DMS153 (cell line): Measurements from ENCODE around the gene TNFSF18.

Experiments used
- DNase-seq: peaks from one replicate; lab custom pipeline; 2025; lab: John Stamatoyannopoulos, UW

The TNFSF18 gene

DNA sequence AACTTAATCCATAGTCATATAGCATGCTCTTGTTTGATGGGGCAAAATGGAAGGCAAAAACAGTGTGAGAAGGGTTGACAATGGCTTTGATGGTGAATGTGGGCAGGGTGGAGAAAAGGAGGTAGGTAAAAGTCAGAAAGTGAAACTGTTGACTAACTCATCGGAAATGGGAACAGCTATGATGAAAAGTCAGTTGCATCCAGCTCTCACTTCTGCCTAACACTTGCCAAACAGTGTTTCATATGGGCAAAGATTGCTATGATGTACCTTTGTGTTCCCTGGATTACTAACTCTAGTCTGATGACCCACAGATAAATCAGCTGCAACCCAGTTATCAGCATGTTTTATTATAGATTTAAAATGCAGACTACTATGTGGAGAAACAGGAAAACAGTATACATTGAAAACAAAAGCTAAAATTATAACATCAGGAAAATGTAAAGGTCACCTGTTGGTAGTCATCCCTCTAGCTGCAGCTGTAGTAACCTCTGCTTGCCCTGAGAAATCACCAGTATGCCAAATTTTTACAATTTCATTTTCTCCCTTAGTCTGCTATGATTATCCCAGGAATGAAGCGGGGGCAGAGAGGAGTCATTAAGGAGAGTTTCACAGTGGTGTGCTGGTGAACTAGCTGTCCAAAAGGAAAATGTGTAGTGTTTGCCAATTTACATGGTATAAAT, 11.7 kb downstream of the TNFSF18 start:
- no peak for DNase-seq

DNA sequence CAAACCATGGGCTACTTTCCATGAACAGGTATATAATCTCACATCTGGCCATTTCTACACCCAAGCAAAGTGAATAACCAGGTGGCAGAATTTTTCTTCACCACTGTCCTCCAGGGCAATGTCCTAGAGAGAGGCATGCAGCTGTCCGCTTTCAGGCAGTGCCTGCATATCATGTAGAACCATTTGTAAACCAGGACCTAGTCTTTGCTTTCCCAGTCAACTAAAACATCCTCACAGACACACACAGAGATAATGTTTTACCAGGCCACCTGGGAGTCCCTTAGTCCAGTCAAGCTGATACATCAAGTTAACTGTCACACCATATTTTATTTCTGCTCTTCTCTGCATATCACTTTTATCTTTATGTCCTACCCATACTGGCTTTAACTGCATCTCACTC, 26.2 kb downstream of the TNFSF18 start:
- no peak for DNase-seq

DNA sequence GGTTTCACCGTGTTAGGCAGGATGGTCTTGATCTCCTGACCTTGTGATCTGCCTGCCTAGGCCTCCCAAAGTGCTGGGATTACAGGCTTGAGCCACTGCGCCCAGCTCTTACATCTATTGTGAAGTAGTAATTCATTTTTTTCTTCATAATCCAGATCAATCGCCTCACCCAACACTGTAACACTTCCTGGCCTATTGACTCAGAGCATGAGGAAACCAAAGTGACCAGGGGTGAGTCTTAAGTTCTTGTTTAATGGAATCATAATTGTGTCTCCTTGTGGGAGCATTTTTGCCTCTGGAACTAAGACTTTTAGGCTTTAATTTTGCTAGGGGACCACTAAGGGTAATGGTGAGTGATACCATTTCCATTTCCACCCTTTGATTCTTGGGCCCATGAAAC, 27.4 kb downstream of the TNFSF18 start:
- no peak for DNase-seq

DNA sequence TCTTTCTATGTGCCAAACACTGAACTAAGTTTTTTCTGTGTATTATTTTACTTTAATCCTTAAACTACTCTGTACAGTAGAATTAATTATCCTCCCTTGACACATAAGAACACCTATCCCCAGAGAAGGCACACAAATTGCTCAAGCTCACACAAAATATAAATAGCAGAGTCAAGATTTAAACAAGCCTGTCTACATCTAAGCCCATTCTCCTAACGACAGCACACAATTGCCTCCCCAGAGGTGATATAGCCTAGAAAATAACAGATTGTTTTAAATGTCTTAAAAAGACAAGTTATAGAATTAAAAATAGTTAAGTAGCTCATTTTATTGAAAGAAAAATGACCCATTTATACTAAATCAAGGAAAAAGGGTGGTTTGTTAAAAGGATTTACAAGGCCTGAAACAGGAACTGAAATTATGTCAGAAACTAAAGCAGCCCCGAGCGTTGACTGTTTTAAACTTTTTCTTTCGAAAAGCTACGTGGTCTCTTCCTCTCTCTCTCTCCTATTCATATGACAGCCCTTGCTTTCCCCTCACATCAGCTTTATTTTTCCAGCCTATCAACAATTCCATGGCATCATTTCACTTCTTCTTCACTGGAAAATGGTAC, 30.5 kb downstream of the TNFSF18 start:
- DNase-seq = no peak

DNA sequence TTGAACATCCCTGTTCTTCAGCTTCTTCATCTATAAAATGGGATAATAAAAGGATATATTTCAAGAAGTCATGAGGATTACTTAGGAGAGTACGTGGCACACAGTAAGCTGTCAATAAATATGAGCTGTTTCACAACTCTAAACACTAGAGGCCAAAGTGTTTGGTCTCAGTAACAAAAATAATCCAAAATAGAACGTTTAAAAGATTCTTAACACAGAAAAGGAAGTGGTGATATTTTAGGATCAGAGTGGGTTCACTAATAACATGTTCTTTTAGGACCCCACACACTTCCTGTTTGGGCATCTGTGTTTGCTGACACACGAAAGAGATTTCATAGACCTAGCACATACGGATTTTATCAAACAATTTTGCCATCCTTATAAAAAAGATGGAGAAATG, 32.9 kb downstream of the TNFSF18 start:
- no peak for DNase-seq

DNA sequence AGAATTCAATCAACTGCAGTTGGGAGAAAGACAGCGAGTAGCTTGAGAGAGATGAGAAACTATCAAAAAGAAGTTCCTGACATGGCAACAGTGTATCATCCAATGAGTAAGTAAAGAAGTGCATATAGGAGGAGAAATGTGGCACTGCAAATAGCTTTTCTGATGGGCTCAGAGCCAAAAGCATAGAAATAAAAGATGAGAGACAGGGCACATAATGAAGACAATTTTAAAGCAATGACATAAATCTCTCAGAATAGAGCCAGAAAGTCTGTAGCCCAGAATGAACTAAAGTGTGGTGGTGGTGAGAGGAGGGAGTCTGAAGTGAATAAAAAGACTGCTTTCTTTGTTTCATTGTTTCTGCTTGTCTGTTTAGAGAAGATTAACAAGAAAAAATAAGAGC, 34.3 kb downstream of the TNFSF18 start:
- no peak for DNase-seq

DNA sequence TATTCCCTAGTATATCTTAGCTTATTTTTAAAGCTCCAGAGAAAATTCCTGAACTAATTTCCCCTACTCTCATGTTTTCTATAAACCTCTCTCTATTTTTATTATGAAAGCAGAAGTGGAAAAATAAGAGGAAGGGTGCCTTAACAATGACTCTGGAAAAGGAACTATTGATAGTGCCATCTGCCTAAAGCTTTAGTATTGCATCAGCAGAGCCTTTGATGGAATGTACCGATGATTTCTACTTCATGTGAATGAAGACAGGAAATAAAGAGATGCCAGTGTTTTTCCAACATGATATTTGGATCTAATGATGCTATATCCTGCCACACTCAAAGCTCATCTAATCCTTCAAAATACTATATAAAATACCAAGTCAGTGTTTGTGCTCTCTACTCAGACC, 35.1 kb downstream of the TNFSF18 start:
- DNase-seq = no peak

DNA sequence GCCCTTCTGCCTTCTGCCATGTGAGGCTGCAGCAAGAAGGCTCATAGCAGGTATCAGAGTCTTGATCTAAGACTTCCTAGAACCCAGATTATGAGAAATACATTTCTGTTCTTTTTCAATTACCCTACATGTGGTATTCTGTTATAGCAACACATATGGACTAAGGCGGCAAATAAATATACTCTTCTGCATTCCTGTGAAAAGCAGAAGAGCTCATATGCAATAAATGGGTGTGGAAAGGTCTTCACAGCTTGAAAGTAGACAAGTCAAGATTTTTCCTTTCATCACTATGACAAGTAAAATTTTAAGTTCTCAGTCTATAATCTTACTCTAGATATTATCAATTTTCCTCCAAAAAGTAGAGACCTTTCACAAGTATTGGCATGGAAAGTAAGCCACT, 36.6 kb downstream of the TNFSF18 start:
- DNase-seq = no peak

DNA sequence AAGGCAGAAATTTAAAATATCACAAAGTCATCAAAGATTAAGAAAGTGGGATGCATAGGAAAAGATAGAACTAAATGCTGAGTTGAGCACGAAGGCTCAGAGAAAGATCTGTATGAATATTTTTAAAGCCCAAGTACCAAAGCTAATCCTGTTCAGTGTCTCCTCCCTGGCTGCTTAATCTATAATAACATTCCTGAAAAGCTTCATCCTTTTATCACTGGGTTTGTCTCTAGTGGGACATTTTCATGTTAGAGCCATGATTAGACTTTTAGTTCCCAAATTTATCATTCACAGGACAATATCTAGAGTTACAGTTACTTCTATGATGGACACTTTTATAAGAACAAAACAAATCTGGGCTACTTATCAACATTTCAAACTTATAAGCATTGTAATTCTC, 38.6 kb downstream of the TNFSF18 start:
- DNase-seq = no peak

DNA sequence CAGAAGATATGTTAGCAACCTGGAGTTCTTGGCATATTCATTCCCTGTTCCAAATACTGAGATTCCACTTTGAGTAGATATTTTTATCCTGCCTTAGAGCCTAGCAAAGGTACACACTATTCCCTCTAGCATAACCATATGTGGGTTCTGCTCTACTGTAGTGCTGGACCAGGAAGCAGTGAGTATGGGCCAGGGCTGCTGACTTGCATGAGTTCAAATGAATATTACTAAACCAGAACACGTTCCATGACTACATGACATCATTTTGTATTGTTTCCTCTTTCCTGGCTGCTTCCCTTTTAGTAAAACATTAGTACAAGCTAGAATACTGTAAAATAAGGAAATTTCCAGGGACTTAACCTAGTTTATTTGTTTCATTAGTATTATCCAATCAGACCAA, 41.1 kb downstream of the TNFSF18 start:
- no peak for DNase-seq

DNA sequence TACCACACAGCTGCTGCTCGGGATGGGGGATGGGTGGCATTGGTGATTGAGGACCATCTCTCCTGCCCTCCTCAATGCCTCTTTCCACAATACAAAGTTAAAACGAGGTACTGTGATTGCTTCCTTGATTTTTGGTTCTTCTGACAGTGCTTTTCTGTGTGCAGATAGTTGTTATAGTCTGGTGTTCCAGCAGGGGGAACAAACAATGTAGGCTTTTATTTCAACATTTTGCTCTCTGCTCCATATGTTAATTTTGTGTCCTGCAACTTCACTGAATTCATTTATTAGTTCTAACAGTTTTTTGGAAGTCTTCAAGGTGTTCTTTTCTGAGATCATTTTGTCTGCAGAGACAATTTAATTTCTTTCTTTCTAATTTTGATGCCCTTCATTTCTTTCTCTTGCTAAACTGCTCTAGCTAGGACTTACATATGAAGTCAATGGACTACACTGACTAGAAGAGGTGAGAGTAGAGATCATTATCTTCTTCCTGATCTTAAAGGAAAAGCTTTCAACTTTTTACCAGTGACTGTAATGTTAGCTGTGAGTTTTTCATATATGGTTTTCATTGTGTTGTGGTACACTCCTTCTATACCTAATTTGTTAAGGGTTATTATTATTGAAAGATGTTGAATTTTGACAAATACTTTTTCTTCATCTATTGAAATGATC, 45.4 kb downstream of the TNFSF18 start:
- no peak for DNase-seq

DNA sequence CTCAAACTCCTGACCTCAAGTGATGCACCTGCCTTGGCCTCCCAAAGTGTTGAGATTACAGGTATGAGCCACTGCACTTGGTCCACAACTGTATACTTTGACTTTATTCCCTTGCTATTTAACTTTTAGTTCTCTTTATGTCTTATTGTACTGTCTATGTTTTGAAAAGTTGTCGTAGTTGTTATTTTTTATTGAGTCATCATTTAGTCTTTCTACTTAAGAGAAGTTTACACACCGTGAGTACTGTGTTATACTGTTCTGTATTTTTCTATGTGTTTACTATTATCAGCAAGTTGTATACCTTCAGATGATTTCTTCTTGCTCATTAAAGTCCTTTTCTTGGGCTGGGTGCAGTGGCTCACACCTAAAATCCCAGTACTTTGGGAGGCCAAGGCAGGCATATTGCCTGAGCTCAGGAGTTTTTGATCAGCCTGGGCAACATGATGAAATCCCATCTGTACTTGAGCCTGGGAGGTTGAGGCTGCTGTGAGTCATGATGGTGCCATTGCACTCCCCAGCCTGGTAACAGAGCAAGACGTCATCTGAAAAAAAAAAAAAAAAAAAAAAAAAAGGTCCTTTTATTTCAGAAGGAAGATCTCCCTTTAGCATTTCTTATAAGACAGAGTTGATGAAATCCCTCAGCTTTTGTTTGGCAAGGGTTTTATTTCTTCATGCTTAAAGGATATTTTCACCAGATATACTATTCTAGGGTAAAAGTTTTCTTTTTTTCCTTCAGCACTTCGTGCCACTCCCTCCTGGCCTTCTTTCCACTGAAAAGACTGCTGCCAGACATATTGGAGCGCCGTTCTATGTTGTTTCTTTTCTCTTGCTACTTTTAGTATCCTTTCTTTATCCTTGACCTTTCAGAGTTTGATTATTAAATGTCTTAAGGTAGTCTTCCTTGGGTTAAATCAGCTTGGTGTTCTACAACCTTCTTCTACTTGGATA, 47.6 kb downstream of the TNFSF18 start:
- DNase-seq = no peak

DNA sequence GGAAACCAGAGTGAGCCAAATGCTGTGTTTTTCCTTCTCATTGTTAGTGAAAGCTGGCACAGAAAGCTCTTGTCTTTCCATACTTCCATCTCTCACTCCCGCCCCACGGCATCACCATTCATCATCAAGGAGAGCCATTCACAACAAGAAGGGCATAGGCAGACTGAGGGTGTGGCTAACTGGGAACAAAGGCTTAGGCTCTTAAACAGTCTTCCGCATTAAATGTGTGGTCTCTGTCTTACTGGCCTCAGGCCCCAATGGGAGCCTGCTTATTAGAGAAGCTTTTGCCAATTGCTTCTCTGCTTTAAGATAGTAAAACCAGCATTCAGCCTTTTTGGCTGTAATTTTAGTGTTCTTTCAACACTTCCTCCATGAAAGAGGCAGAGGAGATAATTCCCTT, 51.4 kb downstream of the TNFSF18 start:
- DNase-seq = no peak

DNA sequence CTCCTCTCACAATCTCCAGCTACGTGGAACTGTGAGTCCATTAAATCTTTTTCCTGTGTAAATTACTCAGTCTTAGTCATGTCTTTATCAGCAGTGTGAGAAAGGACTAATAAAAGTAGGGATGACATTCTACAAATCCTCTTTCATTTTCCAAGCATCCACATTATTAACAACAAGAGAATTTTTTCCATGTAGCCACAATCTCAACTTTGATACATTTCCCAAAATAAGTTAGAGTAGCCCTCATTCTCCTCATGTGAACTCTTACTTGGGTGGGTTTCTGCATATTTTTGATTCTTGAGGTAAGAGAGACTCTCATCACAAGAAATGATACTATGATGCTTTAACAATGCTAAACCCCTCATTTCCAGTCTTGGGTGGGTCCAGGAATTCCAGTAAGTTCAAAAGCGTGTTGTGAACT, 52.8 kb downstream of the TNFSF18 start:
- no peak for DNase-seq

DNA sequence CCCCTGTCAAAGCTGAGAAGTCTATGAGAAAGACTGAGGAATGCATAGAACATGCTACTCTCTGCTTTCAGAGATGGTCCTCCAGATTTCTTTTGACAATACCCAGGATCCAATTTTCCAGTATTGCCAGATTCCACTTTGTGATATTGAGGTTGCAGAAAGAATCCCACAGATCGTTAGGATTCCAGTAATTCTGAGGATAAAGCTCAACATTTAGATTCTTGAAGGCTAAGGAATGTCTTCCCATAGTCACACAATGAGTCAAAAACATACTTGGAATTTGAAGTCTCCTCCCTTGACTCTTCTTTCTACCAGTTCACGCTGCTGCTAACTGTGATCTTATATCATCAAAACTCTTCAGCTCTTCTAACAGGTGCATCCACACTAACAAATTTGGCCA, 57.1 kb downstream of the TNFSF18 start:
- no peak for DNase-seq

DNA sequence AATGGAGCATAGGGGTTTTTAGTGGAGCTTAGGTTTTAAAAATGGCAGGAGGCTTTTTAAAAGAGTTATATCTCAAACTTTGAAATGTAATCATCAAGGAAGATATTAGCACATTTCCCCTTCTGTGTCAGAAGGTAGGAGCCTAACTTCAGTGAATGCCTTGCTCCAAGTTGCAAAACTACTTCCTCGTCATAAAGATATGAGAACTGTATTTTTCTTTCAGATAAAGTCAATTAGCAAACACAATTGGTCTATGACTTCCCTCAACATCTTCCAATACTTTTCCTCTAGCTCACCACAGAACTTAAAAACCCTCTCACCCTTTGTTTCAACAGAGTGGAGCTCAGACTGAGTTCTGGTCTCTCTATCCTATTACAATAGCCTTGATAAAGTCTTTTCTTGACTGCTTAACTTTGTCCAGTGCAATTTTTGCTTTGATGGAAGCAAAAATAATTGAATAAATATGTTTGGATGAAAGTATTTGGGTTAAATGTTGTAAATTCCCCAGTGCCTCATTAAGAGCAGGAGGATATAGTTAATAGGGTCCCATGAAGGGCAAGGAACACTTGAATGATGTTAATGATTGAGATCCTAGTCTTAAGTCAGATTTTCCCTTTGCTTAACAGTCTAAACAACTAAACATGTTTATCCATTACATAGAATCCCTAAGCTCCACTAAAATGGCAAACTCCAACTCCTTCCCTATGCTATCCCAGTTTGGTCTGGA, 58.9 kb downstream of the TNFSF18 start:
- no peak for DNase-seq

DNA sequence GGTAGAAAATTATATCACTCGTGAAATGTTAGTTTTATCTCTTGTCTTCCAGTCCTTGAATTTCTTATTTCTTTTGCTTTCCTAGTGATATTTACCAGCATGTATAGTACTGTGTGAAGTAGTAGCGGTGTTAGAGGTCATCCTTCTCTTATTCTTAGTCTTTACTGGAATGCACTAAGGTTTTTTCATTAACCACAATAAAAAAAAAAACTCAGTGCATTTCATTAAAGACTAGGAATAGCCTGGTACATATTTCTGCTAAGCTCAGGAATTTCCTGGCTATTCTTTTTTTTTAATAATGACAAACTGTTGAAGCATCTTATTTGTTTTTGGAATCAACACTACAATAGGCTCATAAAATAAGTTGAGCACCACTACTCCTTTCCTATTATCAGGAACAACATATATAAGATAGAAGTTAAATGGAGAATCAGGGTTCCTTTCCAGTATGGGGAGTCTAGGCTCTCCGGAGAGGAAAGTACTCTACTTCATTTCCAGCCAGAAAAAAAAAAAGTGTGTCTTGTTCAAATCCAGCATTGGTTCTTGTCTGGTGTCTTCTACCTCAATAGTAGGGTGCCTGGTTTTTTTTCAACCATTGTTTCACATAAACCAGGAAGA, 60.0 kb downstream of the TNFSF18 start:
- no peak for DNase-seq
